Retinal pigment epithelial cell (primary cell): ENCODE results near the gene SLC39A13.

Experiments
- DNase-seq: peaks from one replicate; pipeline ENCODE4 v3.0.0-alpha.2; 2010; ENCODE audit warnings: low read depth
- H3K4me3 ChIP-seq: 2 replicates; pipeline ENCODE4 v1.5.1; 2011; ENCODE audit warnings: mild to moderate bottlenecking, low read length, control low read depth, moderate library complexity
- TF ChIP-seq, protein P1 (sequence below): conservative IDR thresholded peaks from 2 replicates; pipeline ENCODE4 v1.5.1; 2011; ENCODE audit warnings: low read depth, low read length, control low read depth, inconsistent platforms

Gene SLC39A13

DNA sequence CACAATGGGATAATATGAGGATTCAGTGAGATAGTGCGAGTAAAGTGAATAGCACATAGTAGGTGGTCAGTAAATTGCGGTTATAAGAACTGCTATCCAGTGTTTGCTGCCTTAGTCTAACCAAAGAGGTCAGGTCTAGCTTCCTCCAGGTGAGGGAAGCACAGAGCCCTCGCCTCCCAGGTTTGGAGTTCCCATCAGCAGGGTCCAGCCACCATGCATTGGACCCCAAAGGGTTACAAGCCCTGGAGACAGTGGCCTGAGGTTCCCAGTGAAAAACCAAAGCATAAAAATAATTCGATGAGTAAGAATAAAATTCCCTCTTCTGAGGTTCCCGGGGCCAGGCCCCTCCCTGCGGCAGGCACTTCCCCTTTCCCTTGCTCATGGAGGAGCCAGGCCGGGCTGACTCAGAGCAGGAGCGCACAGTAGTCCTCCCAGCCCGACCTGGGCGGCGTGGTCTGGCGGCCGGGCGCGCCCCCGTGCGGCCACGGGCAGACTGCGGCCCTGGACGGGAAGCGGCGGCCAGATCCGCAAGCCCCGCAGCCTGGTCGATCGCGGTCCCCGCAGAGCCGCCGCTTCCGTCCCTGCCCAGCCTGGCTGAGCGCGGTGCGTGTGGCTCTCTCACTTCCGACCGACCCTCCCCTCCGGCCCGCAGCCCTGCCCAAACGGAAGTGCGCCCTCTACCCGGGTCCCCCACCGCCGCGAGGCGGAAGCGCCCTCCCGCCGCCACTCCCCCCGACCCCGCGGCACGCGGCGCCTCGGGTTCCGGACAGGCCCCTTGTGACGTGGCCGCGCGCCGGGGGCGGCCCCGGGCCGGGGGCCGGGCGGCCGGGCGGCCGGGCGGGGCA, at the start of gene SLC39A13:
SLC39A13 (plus strand) TSS at position 845 of the 845 bp plus-strand sequence. CDS start 1,505 bp downstream, outside the sequence.
- peak within 1 kb of the TSS; percentile 78 for H3K4me3 ChIP-seq
- TF ChIP-seq, protein P1, sequence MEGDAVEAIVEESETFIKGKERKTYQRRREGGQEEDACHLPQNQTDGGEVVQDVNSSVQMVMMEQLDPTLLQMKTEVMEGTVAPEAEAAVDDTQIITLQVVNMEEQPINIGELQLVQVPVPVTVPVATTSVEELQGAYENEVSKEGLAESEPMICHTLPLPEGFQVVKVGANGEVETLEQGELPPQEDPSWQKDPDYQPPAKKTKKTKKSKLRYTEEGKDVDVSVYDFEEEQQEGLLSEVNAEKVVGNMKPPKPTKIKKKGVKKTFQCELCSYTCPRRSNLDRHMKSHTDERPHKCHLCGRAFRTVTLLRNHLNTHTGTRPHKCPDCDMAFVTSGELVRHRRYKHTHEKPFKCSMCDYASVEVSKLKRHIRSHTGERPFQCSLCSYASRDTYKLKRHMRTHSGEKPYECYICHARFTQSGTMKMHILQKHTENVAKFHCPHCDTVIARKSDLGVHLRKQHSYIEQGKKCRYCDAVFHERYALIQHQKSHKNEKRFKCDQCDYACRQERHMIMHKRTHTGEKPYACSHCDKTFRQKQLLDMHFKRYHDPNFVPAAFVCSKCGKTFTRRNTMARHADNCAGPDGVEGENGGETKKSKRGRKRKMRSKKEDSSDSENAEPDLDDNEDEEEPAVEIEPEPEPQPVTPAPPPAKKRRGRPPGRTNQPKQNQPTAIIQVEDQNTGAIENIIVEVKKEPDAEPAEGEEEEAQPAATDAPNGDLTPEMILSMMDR: peak; percentile 59
- DNase-seq: peak; percentile 77

DNA sequence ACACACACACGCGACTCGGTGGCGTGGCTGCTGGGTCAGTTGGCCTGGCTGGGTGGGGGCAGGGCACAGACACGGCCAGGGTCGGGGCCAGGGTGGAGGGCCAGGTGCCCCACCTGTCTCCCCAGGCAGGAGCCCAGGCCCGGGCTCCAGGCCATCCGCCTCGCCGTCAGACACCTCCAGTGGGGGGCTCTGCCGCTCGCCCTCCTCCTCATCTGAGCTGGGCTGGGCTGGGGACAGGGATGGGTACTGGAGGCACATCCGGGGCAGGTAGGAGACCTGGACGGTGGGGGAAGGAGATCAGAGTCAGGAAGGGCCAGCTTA, 49.7 kb upstream of the SLC39A13 start:
- no peak overlapping the region for H3K4me3 ChIP-seq
- TF ChIP-seq, protein P1: no peak
- no peak for DNase-seq

DNA sequence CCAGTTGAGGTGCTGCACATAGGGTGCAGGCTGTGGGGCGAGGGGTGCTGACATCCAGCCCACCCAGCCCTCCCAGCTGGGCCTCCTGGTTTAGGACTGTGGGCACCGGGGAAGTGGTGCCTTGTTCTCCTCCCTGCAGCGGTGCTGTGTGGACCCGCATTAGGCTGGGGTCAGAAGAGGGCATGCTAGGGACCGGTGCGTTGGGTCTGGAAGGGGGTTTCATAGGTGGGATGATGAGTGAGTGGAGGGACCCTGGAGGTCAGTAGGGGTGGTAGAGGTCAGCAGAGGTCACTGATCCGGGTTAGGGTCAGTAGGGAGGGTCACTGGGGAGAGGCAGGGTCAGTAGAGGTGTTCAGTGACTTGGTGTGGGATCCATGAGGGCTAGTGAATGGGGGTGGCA, 49.2 kb upstream of the SLC39A13 start:
- no peak for DNase-seq
- TF ChIP-seq, protein P1: no peak
- no peak overlapping the region for H3K4me3 ChIP-seq

DNA sequence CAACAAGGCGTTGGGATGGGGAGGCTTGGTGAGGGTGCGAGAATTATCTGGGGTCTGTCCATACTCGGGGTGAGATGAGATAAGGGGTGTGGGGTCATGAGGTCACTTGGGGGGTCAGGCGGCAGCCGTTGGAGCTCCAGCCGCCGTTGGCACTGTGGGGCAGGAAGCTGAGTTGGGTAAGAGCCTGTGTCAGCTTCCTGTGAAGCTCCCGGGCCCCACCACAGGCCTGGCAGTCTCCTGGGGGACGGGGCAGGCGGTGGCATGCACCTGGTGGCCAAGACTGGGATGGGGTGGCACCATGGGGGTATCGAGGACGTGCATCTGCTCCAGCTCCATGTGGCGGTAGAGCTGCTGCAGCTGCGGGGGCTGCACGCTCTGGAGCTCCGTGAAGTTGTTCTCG, 48.8 kb upstream of the SLC39A13 start:
- TF ChIP-seq, protein P1: no peak
- no peak for DNase-seq
- H3K4me3 ChIP-seq: no peak overlapping the region

DNA sequence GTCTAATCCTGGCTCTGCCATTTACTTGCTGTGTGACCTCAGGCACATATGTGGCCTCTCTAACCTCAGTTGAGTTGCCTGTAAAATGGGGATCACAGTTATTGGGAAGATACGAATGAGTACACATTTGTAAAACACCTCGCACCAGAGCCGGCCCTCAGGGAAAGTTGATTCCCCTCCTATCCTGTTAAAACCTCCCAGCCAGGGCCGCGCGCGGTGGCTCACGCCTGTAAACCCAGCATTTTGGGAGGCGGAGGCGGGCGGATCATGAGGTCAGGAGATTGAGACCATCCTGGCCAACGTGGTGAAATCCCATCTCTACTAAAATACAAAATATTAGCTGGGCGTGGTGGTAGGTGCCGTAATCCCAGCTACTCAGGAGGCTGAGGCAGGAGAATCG, 48.0 kb upstream of the SLC39A13 start:
- no peak for DNase-seq
- TF ChIP-seq, protein P1: no peak
- H3K4me3 ChIP-seq: no peak overlapping the region

DNA sequence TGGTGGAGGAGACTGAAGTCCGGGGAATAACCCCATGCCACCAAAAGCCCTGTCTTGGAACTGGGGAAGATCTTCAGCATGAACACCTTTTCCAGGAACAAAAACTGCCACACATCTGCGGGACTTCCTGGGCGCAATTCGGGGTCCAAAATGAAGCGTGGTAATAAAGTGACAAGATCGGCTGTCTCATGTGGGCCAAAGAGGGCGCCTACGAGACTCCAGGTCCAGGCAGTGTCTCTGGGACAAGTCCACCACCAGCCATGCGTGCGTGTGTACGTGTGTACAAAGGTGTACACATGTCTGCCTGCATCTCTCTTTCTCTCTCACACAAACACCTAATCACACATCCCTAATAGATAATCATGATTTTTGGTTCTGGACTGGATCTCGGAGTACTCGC, 47.0 kb upstream of the SLC39A13 start:
- TF ChIP-seq, protein P1: no peak
- no peak for DNase-seq
- no peak overlapping the region for H3K4me3 ChIP-seq

DNA sequence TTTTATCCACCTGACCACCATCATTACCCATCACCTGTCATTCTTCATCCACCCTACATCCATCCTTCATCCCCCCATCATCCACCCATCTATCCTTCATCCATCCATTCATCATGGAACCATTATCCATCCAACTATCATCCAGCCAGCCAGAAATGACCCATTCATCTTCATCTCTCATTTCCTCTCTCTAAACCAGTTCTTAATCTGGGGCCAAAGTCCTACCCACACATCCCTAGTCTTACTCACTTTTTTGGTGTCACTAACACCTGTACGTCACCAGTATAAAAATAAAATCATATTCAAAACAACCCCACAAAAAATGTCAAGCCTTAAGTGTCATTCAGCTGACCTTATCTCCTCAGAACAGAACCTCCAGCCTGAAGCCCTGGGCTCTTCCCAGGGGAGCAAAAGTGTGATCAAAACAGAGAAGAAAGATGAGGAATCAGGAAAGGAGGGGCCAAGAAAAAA, 42.3 kb upstream of the SLC39A13 start:
- TF ChIP-seq, protein P1: no peak
- no peak overlapping the region for H3K4me3 ChIP-seq
- no peak for DNase-seq
